GM10847 (cell line): ENCODE data around the gene PMAIP1.

Experiments
- POLR2A ChIP-seq: IDR thresholded peaks from 2 replicates; pipeline ENCODE4 v1.6.1; 2011; ENCODE audit not compliant: insufficient read length; ENCODE audit errors: extremely low read depth

Gene PMAIP1

GRCh38 chr18:59876310-59876626 is 23.5 kb upstream of the PMAIP1 start:
- no peak for TF ChIP-seq POLR2A

GRCh38 chr18:59877361-59877760 is 22.4 kb upstream of the PMAIP1 start:
- no peak for TF ChIP-seq POLR2A

DNA sequence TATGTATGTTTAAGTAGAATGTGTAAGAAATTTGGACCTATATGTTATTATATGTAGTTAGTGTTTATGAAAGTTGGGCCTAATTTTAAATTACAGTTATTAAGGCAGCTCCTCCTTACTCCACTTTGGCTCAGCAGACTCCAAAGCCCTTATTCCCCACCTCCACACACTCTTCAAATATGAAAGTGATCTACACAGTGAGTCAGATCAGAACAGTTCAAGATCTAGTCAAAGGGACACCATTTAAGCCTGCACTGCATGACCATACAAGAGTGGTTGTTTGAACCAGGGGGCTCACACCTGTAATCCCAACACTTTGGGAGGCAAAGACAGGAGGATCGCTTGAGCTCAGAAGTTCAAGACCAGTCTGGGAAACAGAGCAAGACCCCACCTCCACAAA is 21.2 kb upstream of the PMAIP1 start:
- TF ChIP-seq POLR2A = no peak

- TF ChIP-seq POLR2A = no peak
Observed at GRCh38 chr18:59881728-59882656, 17.8 kb upstream of the PMAIP1 start.

- no peak for TF ChIP-seq POLR2A
Observed at GRCh38 chr18:59884351-59884750, 15.4 kb upstream of the PMAIP1 start.

GRCh38 chr18:59885579-59886163 is 14.1 kb upstream of the PMAIP1 start:
- no peak for TF ChIP-seq POLR2A

DNA sequence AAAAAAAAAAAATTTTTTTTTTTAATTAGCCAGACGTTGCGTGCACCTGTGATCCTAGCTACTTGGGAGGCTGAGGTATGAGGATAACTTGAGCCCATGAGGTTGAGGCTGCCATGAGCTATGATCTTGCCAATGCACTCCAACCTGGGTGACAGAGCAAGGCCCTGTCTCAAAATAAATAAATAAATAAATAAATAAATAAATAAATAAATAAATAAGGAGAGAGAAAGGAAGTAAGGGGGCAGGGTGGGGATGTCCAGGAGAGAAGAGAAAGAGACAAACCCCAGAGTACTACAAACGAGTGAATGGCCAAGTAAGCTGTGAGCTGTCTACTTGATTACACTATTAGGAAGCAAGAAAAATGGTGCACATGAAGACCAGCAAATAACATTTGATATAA is 7.7 kb upstream of the PMAIP1 start:
- no peak for TF ChIP-seq POLR2A

DNA sequence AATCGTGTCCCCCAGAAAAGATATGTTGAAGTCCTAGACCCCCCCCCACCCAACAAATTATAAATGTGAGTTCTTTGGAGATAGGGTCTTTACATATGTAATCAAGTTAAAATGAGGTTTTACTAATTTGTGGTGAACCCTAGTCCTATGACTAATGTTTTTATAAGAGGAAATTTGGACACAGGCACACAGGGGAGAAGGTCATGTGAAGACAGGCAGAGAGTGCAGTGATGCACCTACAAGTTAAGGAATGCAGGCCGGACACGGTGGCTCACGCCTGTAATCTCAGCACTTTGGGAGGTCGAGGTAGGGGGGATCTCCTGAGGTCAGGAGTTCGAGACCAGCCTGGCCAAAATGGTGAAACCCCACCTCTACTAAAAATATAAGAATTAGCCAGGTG is 5.8 kb upstream of the PMAIP1 start:
- no peak for TF ChIP-seq POLR2A

DNA sequence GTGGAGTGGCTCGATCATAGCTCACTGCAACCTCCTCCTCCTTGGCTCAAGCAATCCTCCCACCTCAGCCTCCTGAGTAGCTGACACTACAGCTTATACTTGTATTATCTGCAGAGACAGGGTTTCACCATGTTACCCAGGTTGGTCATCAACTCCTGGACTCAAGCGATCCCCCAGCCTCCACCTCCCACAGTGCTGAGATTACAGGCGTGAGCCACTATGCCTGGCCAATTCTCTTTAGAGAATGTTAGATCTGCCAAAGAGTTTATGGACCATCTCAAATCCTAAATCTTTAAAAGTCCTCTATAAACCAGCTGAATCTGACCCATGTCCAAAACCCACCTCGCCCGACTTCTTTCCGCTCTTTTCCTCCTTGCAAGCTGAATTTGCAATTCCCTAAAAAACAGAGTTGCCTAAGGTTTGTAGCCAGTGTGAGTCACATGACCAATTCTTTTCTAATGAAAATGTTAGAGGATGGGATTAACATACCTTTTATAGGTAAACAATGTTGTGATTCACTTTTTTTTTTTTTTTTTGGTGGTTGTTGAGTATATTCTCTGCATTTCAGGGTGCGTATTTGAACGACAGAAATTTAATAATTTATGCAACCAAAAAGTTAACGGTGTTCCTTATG is 2.4 kb upstream of the PMAIP1 start:
- TF ChIP-seq POLR2A = no peak

DNA sequence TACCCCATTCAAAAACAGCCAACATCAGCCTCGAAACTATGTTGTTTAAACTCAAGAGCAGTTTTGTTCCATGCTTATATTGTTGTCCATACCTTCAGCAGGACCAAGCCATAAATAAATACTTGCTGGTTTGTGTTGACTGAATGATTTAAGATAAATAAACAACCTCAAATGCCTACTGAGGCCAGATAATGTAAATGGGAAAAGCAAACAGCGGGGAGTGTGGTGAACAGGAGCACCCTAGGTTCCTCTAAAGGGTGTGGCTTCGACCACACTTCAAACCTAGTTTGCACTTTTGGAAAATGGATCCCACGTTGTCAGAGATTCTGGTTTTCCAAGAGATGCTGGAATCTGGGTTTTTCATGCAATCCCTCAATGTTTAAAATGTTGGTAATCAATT is 1.7 kb upstream of the PMAIP1 start:
- TF ChIP-seq POLR2A = no peak

- no peak for TF ChIP-seq POLR2A
Observed at GRCh38 chr18:59898609-59899297, 1.0 kb upstream of the PMAIP1 start.

DNA sequence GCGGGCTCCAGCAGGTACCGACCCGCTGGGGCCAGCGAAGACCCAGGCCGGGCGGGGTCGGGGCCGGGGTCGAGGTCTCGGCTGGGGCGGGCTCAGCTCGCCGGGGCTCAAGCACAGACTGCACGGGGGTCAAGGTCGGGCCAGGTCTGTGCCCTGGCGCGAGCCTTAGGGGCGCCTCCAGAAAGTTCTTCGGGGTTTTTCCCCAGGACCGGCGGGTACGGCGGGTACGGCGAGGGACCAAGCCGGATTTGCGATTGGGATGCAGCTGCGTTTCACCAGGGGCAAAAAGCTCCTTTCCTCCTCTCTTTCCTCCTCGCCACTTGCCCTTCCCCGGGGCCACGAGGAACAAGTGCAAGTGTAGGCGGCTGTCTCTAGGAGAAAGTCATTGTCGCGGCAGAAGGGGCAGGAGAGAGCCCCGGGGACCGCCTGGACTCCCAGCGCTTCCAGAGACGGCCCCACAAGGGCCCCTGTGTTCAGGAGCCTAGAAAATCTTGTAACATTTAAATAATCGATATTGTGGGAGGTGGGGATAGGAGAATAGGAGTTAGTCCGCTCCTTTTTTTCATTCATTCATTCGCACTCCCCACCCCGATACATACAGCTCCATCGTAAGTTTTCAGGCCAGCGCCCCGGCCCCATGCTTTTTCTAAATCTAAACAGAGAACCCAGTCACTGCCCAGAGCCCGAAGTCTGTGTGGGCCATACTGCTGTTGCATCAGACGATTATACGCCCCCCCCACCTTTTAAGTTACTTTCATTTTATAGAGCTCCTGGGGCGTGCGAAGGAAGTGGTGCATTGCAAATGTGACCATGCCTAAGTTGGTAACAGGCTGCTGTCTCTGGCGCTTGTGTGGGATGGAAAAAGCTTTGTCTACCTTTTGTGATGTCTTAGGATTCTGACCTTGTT is 679 bp downstream of the PMAIP1 start:
- no peak for TF ChIP-seq POLR2A

- no peak for TF ChIP-seq POLR2A
Observed at GRCh38 chr18:59902131-59902992, 2.6 kb downstream of the PMAIP1 start.
